GM12892 (cell line): ENCODE data around the gene SSBP3.

Experiments
- POLR2A ChIP-seq: IDR thresholded peaks from 2 replicates; pipeline ENCODE4 v1.6.1; 2011; ENCODE audit warnings: low read depth, low read length, control low read depth
- POLR2AphosphoS5 ChIP-seq: IDR thresholded peaks from 2 replicates; pipeline ENCODE4 v1.6.1; 2011; ENCODE audit warnings: low read depth, low read length, control low read depth
- TAF1 ChIP-seq: IDR thresholded peaks from 2 replicates; pipeline ENCODE4 v1.6.1; 2011; ENCODE audit warnings: low read depth, mild to moderate bottlenecking, control low read depth, low read length, borderline replicate concordance

GRCh38 chr1:54325284-54325683 lies 80.9 kb downstream of the SSBP3 start:
- no peak for TF ChIP-seq POLR2A
- no peak for TF ChIP-seq POLR2AphosphoS5
- TF ChIP-seq TAF1, result no peak
